Chondrocyte (in vitro differentiated cells): ENCODE measurements around the gene RXRA. TPM values are rescaled to one million over a fixed set of nuclear protein-coding genes. Genes with fewer than 3 reads are reported as not detected.

ENCODE experiments used
- DNase-seq: peaks from one replicate; pipeline ENCODE4 v3.0.0; 2021; ENCODE audit warnings: mixed read lengths, low spot score
- H3K27ac Mint-ChIP-seq: one replicate; pipeline ENCODE4 v1.8.0; 2021; ENCODE audit warnings: mild to moderate bottlenecking, moderate library complexity, mixed read lengths; ENCODE audit not compliant: unreplicated experiment
- H3K27me3 Mint-ChIP-seq: 2 replicates; pipeline ENCODE4 v1.8.0; 2021; ENCODE audit warnings: low read depth, mixed read lengths
- H3K36me3 Mint-ChIP-seq: 2 replicates; pipeline ENCODE4 v1.8.0; 2021; ENCODE audit warnings: low read depth, mixed read lengths
- H3K4me1 Mint-ChIP-seq: 2 replicates; pipeline ENCODE4 v1.8.0; 2021; ENCODE audit warnings: low read depth, mild to moderate bottlenecking, mixed read lengths
- H3K4me3 Mint-ChIP-seq: one replicate; pipeline ENCODE4 v1.8.0; 2021; ENCODE audit warnings: mild to moderate bottlenecking, moderate library complexity, mixed read lengths; ENCODE audit not compliant: unreplicated experiment
- H3K9me3 Mint-ChIP-seq: 2 replicates; pipeline ENCODE4 v1.8.0; 2021; ENCODE audit warnings: low read depth, mixed read lengths
- CTCF ChIP-seq: fragments of 200-600 bp; sonication (generic); IDR thresholded peaks from 2 replicates; pipeline ENCODE4 v1.5.0; 2021; ENCODE audit warnings: antibody characterized with exemption, mild to moderate bottlenecking, moderate library complexity
- total RNA-seq: library from RNA; stranded (reverse); gene quantifications from 3 replicates; pipeline ENCODE4 v1.2.1, GENCODE V29; 2021

RXRA gene
- total RNA-seq, 1 donor from 2014 or later, result 27.3 TPM

- TF ChIP-seq CTCF, result no peak
- Mint-ChIP-seq H3K9me3 (no peaks in the 10 kb centered on the region), H3K27ac (peak overlapping the region; percentile 77), H3K27me3 (no peaks in the 10 kb centered on the region), H3K4me1 (peaks cover 39% of the 10 kb centered on the region), H3K4me3 (no peak overlapping the region), H3K36me3 (peaks cover 9% of the 10 kb centered on the region)
- DNase-seq, result no peak
These were observed 106.2 kb downstream of the RXRA start for GRCh38 chr9:134432471-134432870.

- DNase-seq, result no peak
- H3K36me3 Mint-ChIP-seq, result peaks cover 9% of the 10 kb centered on the region
- H3K27ac Mint-ChIP-seq, result peak overlapping the region; percentile 77
- H3K4me3 Mint-ChIP-seq, result no peak overlapping the region
- H3K27me3 Mint-ChIP-seq, result no peaks in the 10 kb centered on the region
- H3K9me3 Mint-ChIP-seq, result no peaks in the 10 kb centered on the region
- no peak for TF ChIP-seq CTCF
- peaks cover 39% of the 10 kb centered on the region for H3K4me1 Mint-ChIP-seq
These were observed 106.8 kb downstream of the RXRA start for GRCh38 chr9:134433101-134433500.

GRCh38 chr9:134433909-134434882 lies 107.9 kb downstream of the RXRA start:
- no peak for TF ChIP-seq CTCF
- Mint-ChIP-seq H3K9me3 (no peaks in the 10 kb centered on the region), H3K27ac (peak overlapping the region; percentile 77), H3K4me3 (no peak overlapping the region), H3K36me3 (peaks cover 9% of the 10 kb centered on the region), H3K27me3 (no peaks in the 10 kb centered on the region), H3K4me1 (peaks cover 39% of the 10 kb centered on the region)
- DNase-seq, result no peak

- no peak overlapping the region for H3K4me3 Mint-ChIP-seq
- no peaks in the 10 kb centered on the region for H3K27me3 Mint-ChIP-seq
- no peak for DNase-seq
- TF ChIP-seq CTCF, result no peak
- peak overlapping the region; percentile 90 for H3K27ac Mint-ChIP-seq
- peaks cover 43% of the 10 kb centered on the region for H3K4me1 Mint-ChIP-seq
- H3K9me3 Mint-ChIP-seq, result no peaks in the 10 kb centered on the region
- H3K36me3 Mint-ChIP-seq, result peaks cover 9% of the 10 kb centered on the region
These were observed 108.7 kb downstream of the RXRA start for GRCh38 chr9:134434894-134435506.

- H3K4me1 Mint-ChIP-seq, result peaks cover 43% of the 10 kb centered on the region
- H3K4me3 Mint-ChIP-seq, result peak overlapping the region; percentile 33
- H3K9me3 Mint-ChIP-seq, result no peaks in the 10 kb centered on the region
These were observed 109.5 kb downstream of the RXRA start for GRCh38 chr9:134435550-134436378.

More at GRCh38 chr9:134435550-134436378, 109.5 kb downstream of the RXRA start:
- Mint-ChIP-seq H3K27me3 (no peaks in the 10 kb centered on the region), H3K36me3 (peaks cover 9% of the 10 kb centered on the region), H3K27ac (peak overlapping the region; percentile 90)
- no peak for DNase-seq
- no peak for TF ChIP-seq CTCF
